Renal cortex interstitium (tissue), 11 donors: ENCODE data around the gene KIF26A. TPM values are rescaled to one million over a fixed set of nuclear protein-coding genes. Genes with fewer than 3 reads are reported as not detected.

Experiments
- DNase-seq, 11 donors: peaks; one replicate each; pipeline ENCODE4 v3.0.0-alpha.2; 2013; ENCODE audit warnings: low read depth in 9 of 11, low spot score in 4 of 11; ENCODE audit errors: extremely low read depth in 1 of 11
- polyA plus RNA-seq, 3 donors: library from polyadenylated mRNA; unstranded; fragments of 120-200 nt; gene quantifications; one replicate each; pipeline ENCODE4 v1.2.1, GENCODE V29; 2013; ENCODE audit not compliant: insufficient read length in 3 of 3

KIF26A gene
- polyA plus RNA-seq, 3 donors, result 6.2 to 14.3 (median 12.8) TPM

DNA sequence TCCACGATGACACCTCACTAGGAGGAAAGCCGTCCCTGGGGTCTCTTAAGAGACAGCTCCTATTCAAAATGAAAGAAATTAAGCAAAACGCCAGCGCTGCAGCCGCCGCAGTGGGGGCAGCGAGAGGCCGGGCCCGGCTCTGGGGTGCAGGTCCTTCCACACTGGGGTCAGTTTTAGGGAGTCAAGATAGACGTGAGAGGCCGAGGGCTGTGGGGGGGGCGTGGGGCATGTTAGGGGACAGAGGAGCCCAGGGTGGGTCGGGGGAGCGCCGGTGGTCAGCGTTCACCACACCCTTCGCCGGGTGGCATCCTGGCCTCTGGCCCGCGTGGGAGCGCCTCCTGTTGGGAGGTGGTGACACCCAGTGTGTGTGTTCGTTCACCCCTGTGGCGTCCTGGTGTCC is 25.7 kb downstream of the KIF26A start:
- DNase-seq, result no peak

DNA sequence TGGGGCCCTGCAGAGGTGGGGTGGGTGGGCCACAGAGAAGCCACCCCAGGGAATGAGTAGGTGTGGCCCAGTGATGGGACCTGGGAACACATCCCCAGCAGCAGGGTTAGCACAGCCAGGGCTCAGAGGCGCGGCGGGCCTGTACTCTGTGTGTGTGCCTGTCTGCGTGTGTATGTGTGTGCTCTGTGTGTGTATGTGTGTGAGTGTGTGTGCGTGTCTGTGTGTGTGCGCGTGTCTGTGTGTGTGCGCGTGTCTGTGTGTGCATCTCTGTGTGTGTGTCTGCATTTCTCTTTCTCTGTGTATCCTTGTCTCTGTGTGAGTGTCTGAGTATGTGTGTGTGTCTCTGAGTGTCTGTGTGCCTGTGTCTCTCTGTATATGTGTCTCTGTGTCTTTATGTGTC is 26.1 kb downstream of the KIF26A start:
- DNase-seq, result no peak

DNA sequence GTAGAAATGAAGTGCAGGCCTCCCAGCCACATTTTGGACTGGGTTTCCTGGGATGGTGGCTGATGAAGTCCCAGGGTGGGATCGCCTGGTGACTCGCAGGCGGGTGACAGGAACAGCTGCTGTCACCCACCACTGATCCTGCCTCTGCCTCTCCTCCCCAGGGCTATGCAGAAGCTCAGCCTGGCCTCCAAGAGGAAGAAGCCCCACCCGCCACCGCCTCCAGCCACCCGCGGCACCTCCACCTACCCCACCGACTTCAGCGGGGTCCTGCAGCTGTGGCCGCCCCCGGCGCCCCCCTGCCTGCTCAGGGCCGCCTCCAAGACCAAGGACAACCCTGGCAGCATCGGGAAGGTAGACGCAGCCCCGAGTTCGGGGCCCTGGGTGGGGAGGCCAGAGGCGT is 28.3 kb downstream of the KIF26A start:
- no peak for DNase-seq

DNA sequence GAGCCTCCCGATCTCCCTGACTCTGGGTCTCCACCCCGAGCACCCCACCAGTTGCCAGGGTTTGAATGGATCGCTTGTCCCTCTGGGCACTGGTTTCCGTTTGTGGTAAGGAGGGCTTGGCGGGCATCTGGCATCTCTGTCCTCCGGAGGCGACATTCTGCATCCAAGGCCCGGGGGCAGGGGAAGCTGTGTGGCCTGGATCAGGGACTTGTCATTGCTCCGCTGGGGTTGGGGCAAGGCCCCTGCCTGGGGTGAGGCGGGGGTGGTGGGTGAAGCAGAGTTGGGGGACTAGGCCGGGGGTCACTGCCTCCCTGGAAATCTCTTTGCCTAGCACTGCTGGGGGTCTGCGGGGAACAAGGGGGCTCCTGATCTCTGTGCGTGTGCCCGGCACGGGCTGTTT is 30.2 kb downstream of the KIF26A start:
- DNase-seq, result no peak

DNA sequence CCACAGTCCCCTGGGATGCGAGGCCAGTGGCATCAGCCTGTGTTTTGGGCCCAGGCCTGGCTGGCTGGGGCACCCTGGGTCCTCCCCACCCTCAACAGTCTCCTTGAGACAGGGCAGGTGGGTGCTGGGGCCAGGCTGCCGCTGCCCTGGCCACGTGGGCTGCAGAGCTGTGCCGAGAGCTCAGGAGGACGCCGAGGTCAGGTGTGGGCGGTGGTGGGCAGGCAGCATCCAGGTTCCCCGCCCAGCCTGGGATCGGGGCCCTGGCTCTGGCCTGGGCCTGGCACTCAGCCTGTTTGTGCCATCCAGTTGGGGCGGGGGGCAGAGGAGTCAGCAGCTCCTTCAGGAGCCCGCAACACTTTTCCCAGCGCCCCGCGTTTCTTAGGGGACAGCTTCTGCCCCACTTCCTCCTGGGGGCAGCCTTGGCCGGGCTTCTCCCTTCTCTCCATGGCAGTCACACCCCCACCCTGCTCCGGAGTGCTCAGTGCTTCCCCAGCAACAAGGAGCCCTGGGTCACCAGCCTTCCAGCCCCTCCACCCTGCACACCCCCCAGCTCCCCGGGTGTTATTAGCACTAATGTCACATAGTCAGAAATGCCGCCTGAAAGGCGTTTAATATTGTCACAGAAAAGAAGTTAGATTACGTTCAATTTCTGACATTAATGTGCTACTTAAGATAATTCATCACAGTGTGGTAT is 30.8 kb downstream of the KIF26A start:
- DNase-seq, result no peak

DNA sequence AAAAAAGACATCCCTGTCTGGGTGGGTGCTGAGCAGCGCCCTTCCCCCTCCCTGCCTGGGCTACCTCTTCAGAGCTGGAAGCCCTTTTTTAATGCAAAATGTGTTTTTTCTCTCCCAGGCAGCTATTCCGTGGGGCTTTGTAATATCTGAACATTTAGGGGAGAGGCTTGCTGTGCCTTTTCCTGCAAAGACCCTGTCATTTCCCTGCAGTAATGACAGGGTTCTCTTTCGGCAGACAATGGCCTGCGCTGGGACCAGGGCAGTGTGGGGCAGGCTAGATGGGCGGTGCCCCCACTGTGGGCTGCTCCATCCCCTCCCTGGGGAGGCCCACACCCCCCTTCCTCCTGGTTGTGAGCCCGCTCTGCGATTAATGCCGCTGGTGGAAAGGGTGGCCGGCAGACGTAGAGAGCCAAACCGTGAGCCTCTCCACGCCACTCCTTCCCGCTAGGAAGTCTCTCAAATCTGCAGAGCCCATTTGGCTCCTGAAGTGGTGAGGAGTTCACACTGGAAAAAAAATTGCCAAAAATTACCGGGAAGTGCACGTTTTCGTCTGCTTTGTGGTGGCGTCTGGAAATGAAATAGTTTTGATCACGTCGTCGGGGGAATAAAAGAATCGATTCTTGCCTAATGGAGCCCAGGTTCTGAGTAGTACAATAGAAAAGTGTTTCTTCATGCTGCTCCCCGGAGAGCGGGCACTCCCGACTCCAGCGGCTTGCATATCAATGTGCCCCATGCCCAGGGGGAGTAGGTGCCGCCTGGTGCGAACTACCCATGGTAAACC is 31.5 kb downstream of the KIF26A start:
- DNase-seq, result no peak

DNA sequence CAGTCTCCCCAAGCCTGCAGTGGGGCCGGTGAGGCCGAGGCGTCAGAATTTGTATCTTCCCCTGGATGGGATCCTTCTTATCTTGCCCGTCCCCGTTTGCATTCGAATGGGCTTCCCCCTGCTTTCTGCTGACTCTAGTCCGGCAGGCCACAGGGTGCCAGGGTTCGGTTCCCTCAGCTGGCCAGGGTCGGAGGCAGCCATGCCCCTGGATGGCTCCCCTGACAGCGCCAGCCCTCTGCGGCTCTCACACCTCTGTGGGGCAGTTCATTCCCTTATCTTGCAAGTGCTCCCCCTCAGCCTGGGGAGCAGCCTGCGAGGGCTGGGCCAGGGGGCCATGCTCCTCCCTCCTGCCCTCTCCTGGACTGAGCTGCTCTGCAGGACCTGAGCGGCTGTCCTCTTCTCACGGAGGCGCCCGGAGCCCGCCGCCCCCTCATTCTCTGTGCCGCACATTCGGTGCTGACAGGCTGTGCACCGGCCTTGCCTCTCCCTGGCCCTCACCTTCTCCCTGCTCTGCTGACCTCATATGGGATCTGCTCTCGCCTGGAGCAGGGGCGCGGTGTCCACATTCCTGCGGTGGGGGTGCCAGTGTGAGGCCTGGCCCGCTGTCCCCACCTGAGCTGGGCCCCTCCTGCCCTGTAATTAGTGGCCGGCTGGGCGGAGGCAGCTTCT is 32.8 kb downstream of the KIF26A start:
- DNase-seq, result peak in 1 of 11 donors; percentile 54

DNA sequence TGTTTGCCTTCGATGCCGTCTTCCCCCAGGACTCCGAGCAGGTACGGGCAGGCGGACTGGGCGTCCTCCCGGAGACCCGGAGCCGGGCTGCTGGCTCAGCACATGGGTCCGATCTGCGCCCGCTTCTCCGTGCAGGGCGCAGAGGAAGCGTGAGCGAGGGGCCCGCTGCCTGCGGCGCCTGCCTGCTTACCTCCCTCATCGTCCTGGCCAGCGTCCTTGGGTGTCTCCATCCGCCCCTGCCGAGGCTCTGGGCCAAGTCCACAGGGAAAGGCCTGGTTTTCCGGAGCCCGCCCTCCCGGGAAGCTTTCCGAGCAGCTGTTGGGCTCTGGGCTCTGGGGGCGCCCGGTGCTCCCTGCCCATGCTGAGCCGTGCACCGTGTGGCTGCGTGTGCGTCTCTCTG is 33.5 kb downstream of the KIF26A start:
- no peak for DNase-seq

DNA sequence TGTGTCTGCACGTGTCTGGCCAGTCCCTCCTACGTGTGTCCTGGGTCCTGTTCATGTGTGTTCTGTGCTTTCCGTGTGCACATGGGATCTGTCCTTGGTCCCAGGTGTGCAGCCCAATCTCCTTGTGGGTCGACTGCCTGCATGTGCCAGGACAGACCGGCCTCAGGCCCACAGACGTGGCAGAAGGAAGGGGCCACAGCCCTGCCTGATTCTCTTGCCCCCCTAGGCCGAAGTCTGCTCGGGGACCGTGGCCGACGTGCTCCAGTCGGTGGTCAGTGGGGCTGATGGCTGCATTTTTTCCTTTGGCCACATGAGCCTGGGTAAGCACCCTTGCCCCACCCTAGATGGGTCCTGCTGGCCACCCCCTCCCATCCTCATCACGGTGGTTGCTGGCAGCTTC is 34.0 kb downstream of the KIF26A start:
- DNase-seq, result no peak

DNA sequence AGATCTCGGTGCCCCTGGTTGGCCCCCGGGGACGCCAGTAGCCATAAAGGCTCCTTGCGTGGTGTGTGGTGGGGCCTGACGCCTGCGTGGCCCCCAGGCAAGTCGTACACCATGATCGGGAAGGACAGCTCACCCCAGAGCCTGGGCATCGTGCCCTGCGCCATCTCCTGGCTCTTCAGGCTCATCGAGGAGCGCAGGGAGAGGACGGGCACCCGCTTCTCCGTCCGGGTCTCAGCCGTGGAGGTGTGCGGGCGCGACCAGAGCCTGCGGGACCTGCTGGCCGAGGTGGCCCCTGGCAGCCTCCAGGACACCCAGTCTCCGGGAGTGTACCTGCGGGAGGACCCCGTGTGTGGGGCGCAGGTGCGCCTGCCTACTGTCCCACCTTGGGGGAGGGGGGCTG is 34.5 kb downstream of the KIF26A start:
- no peak for DNase-seq

DNA sequence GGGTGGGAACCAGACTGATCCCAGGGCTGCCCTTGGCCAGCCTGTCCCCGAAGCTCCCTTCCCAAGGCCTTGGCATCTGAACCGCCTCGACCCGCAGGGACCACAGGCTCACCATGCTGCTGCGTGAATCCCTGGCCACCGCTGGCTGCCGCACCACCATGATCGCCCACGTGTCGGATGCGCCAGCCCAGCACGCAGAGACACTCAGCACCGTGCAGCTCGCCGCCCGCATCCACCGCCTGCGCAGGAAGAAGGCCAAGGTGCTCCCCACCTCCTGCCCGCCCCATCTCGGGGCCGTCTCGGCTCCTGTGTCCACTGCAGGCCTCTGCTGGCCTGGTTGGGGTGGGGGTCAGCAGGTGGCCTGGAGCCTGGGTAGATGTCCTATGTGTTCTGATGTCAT is 35.7 kb downstream of the KIF26A start:
- no peak for DNase-seq

DNA sequence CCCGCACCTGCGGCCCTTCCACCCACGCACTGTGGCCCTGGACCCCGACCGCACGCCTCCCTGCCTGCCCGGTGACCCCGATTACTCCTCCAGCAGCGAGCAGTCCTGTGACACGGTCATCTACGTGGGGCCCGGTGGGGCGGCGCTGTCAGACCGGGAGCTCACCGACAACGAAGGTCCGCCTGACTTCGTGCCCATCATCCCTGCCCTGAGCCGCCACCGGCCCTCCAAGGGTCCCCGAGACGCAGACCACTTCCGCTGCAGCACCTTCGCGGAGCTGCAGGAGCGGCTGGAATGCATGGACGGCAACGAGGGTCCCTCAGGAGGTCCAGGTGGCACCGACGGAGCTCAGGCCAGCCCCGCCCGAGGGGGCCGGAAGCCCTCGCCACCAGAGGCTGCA is 36.7 kb downstream of the KIF26A start:
- no peak for DNase-seq

DNA sequence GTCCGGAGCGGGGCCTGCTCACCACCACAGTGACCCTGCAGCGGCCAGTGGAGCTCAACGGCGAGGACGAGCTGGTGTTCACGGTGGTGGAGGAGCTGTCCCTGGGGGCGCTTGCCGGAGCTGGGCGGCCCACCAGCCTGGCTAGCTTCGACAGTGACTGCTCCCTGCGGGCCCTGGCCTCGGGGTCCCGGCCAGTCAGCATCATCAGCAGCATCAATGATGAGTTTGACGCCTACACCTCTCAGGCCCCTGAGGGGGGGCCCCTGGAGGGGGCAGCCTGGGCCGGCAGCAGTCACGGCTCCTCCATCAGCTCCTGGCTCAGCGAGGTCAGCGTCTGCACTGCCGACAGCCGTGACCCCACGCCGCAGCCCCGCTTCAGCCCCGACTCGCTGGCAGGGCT is 37.4 kb downstream of the KIF26A start:
- DNase-seq, result no peak

DNA sequence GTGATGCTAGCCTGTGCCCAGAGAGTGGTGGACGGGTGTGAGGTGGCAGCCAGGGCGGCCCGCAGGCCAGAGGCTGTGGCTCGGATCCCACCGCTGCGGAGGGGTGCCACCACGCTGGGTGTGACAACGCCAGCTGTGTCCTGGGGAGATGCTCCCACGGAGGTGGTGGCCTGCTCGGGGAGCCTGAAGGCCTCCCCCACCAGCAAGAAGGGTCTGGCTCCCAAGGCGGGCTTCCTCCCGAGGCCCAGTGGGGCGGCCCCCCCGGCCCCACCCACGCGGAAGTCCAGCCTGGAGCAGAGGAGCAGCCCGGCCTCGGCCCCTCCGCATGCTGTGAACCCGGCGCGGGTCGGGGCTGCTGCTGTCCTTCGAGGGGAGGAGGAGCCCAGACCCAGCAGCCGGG is 38.2 kb downstream of the KIF26A start:
- no peak for DNase-seq

DNA sequence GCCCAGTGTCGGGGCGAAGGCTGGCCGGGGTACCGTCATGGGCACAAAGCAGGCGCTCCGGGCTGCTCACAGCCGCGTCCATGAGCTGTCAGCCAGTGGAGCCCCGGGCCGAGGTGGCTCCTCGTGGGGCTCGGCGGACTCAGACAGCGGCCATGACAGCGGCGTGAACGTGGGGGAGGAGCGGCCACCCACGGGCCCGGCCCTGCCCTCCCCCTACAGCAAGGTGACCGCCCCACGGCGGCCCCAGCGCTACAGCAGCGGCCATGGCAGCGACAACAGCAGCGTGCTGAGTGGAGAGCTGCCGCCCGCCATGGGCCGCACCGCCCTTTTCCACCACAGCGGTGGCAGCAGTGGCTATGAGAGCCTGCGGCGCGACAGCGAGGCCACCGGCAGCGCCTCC is 39.0 kb downstream of the KIF26A start:
- DNase-seq, result no peak

DNA sequence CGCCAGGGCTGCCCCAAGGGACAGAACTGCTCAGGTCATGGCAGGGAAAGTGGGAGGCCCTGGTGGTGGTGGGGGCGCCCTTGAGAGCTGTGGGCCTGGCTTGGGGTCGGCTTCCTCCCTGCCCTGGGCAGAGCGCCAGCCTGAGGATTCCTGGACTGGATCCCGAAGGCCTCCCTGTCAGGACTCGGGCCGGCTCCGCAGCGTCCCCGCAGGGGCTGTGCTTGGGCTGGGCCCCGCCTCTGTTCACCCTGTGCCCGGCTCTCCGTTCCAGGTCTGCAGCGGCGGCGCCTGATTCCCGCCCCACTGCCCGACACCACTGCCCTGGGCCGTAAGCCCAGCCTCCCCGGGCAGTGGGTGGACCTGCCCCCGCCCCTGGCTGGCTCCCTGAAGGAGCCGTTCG is 39.9 kb downstream of the KIF26A start:
- DNase-seq, result no peak

DNA sequence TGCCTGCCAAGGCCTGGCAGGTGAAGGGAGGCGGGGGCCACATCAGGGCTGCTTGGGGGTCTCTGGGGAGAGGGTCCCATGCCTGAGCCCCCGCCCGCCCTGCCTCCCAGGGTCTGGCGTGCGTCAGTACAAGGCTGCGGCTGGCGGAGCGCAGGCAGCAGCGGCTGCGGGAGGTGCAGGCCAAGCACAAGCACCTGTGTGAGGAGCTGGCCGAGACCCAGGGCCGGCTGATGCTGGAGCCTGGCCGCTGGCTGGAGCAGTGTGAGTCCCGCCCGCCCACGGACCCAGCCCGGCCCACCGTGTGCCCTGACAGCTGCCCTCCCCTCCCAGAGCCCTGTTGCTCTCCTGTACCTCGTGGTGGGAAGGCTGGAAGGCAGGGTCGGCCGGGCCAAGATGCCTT is 40.7 kb downstream of the KIF26A start:
- no peak for DNase-seq

DNA sequence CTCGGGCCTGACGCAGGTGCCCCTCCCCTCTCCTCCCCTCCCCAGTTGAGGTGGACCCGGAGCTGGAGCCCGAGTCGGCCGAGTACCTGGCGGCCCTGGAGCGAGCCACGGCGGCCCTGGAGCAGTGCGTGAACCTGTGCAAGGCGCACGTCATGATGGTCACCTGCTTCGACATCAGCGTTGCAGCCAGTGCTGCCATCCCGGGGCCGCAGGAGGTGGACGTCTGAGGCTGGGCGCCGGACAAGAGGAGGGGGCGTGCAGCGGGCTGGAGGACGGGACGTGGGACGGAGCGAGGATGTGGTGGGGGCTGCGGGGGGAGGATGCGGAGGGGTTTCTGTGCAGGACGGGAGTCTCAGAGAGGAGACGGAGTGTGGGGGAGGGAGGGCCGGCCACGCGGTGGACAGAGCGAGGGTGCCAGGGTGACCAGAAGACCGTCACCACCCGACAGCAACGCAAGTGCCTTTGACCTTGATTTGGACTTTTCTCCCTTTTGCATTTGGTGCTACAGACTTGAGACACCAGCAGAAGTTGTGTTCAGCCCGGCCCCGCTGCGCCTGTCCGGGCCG is 41.3 kb downstream of the KIF26A start:
- DNase-seq, result no peak

DNA sequence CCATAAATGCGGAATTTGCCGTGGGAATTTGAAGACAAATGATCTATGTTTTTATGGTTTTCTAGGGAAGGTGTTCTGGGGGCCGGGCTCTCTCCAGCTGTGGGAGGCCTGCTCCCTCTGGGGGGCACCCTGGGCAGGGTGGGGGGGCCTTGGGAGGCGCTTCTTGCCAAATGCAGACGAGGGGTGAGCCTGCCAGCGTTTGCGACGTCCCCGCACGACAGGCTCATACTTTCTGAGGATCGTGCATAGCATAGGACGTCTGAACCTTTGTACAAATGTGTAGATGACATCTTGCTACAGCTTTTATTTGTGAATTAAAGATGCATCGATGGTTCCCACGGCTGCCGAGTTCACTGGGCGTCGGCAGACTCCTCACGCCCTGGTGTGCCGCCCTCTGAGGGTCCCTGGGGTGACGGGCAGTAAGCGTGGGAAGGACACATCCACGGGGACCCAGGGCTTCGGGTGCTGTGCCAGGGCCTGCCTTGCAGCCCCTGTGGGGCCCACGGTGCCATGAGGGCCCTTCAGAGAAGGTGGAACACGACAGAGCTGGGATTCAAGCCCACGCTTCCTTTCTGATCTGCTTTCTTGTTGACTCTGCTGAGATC is 42.3 kb downstream of the KIF26A start:
- no peak for DNase-seq
